Fibroblast of the aortic adventitia (primary cell): Measurements from ENCODE around the gene HMCN2. TPM values are rescaled to one million over a fixed set of nuclear protein-coding genes. Genes with fewer than 3 reads are reported as not detected.
"Not testable (repeated sequence)": the region's sequence is repeated elsewhere in the genome, so short reads cannot be mapped to it uniquely, and the experiment has no call there.

Experiments
- DNase-seq: peaks from one replicate; pipeline ENCODE4 v3.0.0-alpha.2; 2010; ENCODE audit warnings: low read depth
- H3K4me3 ChIP-seq: 2 replicates; pipeline ENCODE4 v1.5.1; 2011; ENCODE audit warnings: low read depth, mild to moderate bottlenecking, control low read depth, low read length, moderate library complexity
- CTCF ChIP-seq: IDR thresholded peaks from 2 replicates; pipeline ENCODE4 v1.5.1; 2011; ENCODE audit warnings: mild to moderate bottlenecking, low read length, control low read depth, inconsistent platforms; ENCODE audit not compliant: insufficient read depth
- total RNA-seq: library from RNA; depleted of rRNA; stranded (reverse); fragments of >200 nt; gene quantifications from 2 replicates; pipeline ENCODE4 v1.2.3, GENCODE V29; 2012; ENCODE audit warnings: low replicate concordance

The HMCN2 gene
- total RNA-seq, 1 donor, result not detected

- no peak for TF ChIP-seq CTCF
- no peak overlapping the region for H3K4me3 ChIP-seq
- DNase-seq, result no peak
Observed at GRCh38 chr9:130433947-130434262, 168.3 kb downstream of the HMCN2 start.

- DNase-seq, result not testable (repeated sequence)
Observed at GRCh38 chr9:130434656-130435055, 169.1 kb downstream of the HMCN2 start.

GRCh38 chr9:130437011-130437789 lies 171.6 kb downstream of the HMCN2 start:
- H3K4me3 ChIP-seq, result no peak overlapping the region
- no peak for DNase-seq
- no peak for TF ChIP-seq CTCF

More at GRCh38 chr9:130434656-130435055, 169.1 kb downstream of the HMCN2 start:
- H3K4me3 ChIP-seq, result not testable (repeated sequence)

GRCh38 chr9:130438382-130438981 lies 172.9 kb downstream of the HMCN2 start:
- no peak for DNase-seq
- H3K4me3 ChIP-seq, result no peak overlapping the region
- no peak for TF ChIP-seq CTCF

GRCh38 chr9:130441031-130441430 lies 175.5 kb downstream of the HMCN2 start:
- no peak for TF ChIP-seq CTCF
- no peak for DNase-seq
- H3K4me3 ChIP-seq, result no peak overlapping the region

GRCh38 chr9:130442746-130443455 lies 177.3 kb downstream of the HMCN2 start:
- no peak for TF ChIP-seq CTCF
- H3K4me3 ChIP-seq, result no peak overlapping the region
- no peak for DNase-seq

- TF ChIP-seq CTCF, result no peak
- H3K4me3 ChIP-seq, result no peak overlapping the region
- DNase-seq, result no peak
Observed at GRCh38 chr9:130443456-130443801, 177.9 kb downstream of the HMCN2 start.
